Measurements from ENCODE around the gene ITPRIP. TPM values are rescaled to one million over a fixed set of nuclear protein-coding genes. Genes with fewer than 3 reads are reported as not detected.
A peak's percentile ranks its signal among the peaks of the same experiment; 100 is the strongest.

Gene ITPRIP
- total RNA-seq, 1 donor from 2014 or later = 51.0 TPM

DNA sequence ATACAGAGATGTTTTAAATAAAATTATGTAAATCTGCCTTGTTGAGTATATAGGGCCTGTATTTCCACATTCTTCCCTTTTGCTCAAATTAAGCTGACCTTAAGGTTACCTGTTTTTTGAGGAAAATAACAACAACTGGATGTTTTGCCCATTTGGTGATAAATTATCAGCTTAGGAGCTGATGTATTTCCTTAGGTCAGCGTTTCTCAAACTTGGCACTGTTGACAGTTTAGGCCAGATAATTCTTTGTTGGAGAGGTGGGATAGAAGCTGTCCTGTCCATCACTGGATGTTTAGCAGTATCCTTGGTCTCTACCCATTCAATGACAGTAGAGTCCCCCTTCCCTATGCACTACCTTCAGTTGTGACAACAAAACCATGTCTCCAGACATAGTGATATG lies 62.1 kb downstream of the ITPRIP start:
- Histone ChIP-seq H3K4me1 (no peaks in the 10 kb centered on the region), H3K9me3 (no peaks in the 10 kb centered on the region), H3K36me3 (no peaks in the 10 kb centered on the region), H3K27me3 (no peaks in the 10 kb centered on the region), H3K4me3 (no peak overlapping the region), H3K27ac (no peak overlapping the region)
- no peak for DNase-seq (ENCODE audit: low spot score in 2 of 2)
- TF ChIP-seq, protein P1, sequence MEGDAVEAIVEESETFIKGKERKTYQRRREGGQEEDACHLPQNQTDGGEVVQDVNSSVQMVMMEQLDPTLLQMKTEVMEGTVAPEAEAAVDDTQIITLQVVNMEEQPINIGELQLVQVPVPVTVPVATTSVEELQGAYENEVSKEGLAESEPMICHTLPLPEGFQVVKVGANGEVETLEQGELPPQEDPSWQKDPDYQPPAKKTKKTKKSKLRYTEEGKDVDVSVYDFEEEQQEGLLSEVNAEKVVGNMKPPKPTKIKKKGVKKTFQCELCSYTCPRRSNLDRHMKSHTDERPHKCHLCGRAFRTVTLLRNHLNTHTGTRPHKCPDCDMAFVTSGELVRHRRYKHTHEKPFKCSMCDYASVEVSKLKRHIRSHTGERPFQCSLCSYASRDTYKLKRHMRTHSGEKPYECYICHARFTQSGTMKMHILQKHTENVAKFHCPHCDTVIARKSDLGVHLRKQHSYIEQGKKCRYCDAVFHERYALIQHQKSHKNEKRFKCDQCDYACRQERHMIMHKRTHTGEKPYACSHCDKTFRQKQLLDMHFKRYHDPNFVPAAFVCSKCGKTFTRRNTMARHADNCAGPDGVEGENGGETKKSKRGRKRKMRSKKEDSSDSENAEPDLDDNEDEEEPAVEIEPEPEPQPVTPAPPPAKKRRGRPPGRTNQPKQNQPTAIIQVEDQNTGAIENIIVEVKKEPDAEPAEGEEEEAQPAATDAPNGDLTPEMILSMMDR (IDR thresholded peaks at IDR 0.05) = no peak
- intact Hi-C loops (cut with DNase I) = no loop called here

DNA sequence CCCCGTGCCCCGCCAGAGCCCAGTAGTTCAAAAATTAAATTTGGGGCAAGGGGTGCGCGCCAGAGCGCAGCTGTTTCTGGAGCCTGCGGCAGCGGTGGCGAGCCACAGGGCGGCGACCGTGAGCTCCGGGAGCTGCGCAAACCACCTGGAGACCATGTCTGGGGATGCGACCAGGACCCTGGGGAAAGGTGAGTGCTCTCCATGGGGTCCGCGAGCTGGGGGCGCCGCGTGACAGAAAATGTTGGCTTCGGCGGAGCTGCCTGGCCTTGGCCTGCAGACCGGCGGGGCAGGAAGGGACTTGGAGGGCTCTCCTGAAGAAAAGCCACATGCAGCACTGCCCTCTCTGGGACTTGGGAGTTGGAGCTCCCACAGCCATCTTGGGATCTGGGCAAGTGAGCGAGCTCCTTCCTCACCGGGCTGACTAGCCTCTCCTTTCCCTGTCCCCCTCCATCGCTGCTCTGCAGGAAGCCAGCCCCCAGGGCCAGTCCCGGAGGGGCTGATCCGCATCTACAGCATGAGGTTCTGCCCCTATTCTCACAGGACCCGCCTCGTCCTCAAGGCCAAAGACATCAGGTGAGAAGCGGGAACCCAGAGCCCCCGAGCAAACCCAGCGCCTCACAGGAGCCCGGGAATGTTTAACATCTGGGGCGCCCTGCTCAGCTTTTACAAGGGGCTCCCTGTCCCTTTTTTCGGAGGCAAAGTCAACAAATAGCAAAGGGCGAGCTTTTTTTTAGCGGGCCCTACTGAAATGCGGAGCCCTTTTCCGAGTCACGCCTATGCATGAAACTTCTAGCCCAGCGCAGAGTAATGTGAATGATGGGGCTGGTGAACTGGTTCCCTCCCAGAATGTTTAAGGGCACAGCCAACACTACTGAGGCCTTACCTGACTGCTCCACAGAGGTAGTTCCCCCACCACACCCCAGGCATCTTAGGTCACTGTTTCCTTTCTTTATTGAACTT lies 63.2 kb downstream of the ITPRIP start:
- intact Hi-C loops (cut with DNase I) = no loop called here
- DNase-seq (ENCODE audit: low spot score in 2 of 2) = no peak

DNA sequence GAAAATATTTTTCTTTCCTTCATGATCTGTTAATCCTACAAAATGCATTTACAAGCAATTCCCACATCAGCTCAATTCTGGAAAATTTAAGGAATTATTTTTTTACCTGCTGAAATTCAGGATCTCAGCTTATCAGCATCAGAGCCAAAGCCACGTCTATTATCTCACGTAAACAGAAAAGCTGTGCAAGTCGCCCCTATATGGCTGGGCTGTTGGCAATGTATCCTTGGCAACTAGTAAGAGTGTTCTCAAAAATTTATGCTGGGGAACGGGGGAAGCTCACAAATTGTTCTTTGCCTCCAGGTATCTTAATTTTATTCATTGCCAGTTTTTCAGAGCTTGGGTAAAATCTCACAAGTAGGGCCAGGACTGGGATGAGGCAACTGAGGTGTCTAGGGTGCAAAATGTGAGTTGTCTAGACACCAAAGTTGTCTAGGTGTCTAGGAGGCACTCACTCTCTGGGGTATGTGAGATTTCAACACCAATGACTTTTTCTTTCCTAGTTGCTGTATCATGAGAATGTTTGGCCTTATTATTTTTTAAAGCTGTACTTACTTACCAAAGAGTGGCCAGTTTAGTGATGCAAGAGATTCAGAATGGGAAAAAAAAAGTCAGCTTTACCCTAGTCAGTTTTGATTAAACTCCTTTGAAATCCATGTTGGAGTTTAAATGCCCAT lies 64.2 kb downstream of the ITPRIP start:
- H3K36me3 ChIP-seq = no peaks in the 10 kb centered on the region
- no peak overlapping the region for H3K27ac ChIP-seq
- peaks cover 0 to 3% of the 10 kb centered on the region in 2 donors for H3K4me1 ChIP-seq
- peak overlapping the region; percentile 24 to 59 for H3K4me3 ChIP-seq
- no peak for DNase-seq (ENCODE audit: low spot score in 2 of 2)
- no peaks in the 10 kb centered on the region for H3K9me3 ChIP-seq
- TF ChIP-seq, protein P1 (IDR thresholded peaks at IDR 0.05) = no peak
- no peaks in the 10 kb centered on the region for H3K27me3 ChIP-seq
- intact Hi-C loops (cut with DNase I) = no loop called here

More for the DNA sequence above, 63.2 kb downstream of the ITPRIP start:
- no peak overlapping the region for H3K27ac ChIP-seq
- no peaks in the 10 kb centered on the region for H3K4me1 ChIP-seq
- H3K36me3 ChIP-seq = no peaks in the 10 kb centered on the region
- TF ChIP-seq, protein P1 (IDR thresholded peaks at IDR 0.05) = peak; percentile 60 to 92 (median 83)
- H3K4me3 ChIP-seq = peak overlapping the region; percentile 24 to 59
- no peaks in the 10 kb centered on the region for H3K27me3 ChIP-seq
- H3K9me3 ChIP-seq = no peaks in the 10 kb centered on the region

DNA sequence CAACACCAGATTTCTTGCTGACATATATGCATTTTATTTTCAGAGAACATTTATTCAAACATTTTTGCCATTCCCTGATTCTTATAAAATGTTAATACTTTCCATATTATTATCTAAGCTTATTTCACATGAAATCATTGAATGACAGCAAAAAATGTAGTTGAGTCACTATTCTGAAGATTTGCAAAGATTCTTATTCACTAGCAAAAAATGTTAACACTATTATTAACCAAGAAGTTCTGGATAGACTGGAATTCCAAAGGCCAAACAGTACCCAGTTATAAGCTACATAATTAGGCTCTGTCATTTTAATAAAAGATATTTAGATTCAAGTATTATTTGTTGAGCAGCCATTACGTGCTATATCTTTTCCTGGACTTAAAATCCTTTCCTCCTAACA lies 65.0 kb downstream of the ITPRIP start:
- Histone ChIP-seq H3K36me3 (no peaks in the 10 kb centered on the region), H3K27me3 (no peaks in the 10 kb centered on the region), H3K27ac (no peak overlapping the region), H3K9me3 (no peaks in the 10 kb centered on the region), H3K4me3 (no peak overlapping the region), H3K4me1 (peaks cover 0 to 5% of the 10 kb centered on the region in 2 donors)
- no peak for DNase-seq (ENCODE audit: low spot score in 2 of 2)
- intact Hi-C loops (cut with DNase I) = no loop called here
- TF ChIP-seq, protein P1 (IDR thresholded peaks at IDR 0.05) = no peak

DNA sequence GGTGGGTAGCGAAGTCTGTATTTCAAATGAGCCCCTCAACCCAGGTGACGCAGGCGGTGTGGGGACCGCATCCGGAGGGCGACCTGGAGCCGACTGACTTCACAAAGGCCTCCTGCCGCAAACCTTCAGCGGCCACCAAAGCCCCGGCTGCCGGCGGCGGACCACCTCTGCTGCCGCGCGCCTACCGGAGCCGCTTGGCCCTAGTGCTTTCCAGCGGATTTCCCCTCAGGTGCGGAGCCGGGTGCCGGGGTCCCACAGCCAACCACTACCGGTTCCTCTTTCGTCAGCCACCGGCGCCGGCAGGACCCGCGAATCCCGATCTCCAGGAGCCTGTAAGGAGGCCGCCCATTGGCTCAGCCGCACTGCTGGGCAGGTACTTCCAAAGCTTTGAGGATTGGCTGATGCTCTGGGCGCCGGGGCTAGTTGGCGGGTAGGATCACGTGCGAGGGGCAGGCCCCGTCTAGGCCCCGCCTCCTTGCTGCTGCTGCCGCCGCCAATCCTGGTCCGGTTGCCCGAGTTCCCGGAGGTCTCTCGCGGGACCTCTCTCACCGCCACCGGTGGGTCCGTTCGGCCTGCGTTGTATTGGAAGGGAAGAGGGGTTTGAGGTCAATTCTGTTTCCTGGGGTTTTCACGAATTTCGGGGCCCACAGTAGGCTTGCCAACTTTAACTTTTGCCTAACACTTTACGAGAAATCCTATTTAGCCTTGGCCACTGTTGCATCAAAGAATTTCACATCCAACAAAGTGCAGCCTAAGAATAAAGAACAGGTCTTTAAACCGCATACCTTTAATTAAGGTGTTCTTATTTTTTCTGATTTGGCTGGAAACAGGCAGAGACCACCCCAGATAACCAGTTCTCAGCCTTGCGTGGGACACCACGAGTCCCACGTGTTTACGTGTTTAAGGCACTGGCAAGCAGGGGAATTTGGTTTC lies 69.3 kb downstream of the ITPRIP start, which contains the start of gene GSTO2:
Gene GSTO2 (plus strand): TSS at position 472 of the 933 bp plus-strand sequence. CDS start 5,732 bp downstream, outside the sequence.
- intact Hi-C loops (cut with DNase I) = loop anchor here (1.0 to 2.0 kb wide), 2 partner anchors 36 to 84 kb away; partner anchors contain the start of genes CFAP43 and CFAP58
- Histone ChIP-seq H3K9me3 (no peaks in the 10 kb centered on the region), H3K4me1 (peaks cover 0 to 11% of the 10 kb centered on the region in 2 donors), H3K36me3 (peaks cover 19 to 28% of the 10 kb centered on the region in 2 donors), H3K27me3 (no peaks in the 10 kb centered on the region), H3K27ac (peak within 1 kb of the TSS; percentile 91 to 97), H3K4me3 (peak within 1 kb of the TSS; percentile 97 to 98)
- DNase-seq (ENCODE audit: low spot score in 2 of 2) = peak; percentile 99 to 100
- TF ChIP-seq, protein P1 (IDR thresholded peaks at IDR 0.05) = no peak
